ENCODE results near the gene NDUFB2. TPM values are rescaled to one million over a fixed set of nuclear protein-coding genes. Genes with fewer than 3 reads are reported as not detected.
"Not testable (repeated sequence)": the region's sequence is repeated elsewhere in the genome, so short reads cannot be mapped to it uniquely, and the experiment has no call there.

The NDUFB2 gene
- total RNA-seq: 808 TPM
- long read RNA-seq, transcript NDUFB2-201 (4 exons, 504 nt): major isoform, 391 of 409 reads
- long read RNA-seq, partial matches to known transcripts: 1 of 409 reads
- long read RNA-seq, other reads (novel, unspliced or antisense): 10 of 409 reads

DNA sequence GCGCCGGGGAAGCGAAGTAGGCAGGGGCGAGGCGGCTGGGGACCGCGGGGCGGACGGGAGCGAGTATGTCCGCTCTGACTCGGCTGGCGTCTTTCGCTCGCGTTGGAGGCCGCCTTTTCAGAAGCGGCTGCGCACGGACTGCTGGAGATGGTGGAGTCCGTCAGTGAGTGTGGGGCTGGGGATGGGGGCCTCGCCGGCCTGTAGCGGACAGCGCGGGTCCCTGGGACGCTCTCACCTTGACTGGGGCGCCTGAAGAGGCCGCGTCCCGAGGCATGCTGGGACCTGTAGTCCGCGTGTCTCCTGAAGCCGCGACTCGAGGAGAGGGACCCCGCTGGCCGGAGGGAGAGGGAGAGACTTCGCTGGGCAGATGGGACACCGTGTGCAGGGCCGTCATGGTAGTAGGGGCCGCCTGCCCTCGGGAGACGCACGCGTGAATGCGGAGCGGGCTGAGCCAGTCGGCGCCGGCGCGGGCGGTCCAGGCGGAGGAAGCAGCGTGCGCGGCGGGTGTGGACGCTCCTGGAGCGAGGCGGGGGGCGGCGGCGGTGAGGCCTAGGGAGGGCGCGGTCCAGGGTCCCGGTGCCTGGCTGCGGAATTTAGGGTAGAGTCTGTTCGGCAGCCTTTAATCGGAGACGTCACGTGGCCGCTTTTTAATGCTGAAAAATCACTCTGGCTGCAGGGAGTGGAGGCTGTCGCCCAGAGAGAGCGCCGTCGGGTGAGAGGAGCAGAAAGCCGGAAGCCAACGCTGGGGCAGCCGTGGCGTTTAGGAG, at the start of gene NDUFB2:
NDUFB2 (plus strand) TSS at position 29 of the 767 bp plus-strand sequence; CDS start at position 66, 37 bp downstream.
- DNase-seq (peak; percentile 86), ATAC-seq (ENCODE audit: poor library complexity) (peak; percentile 95)
- intact Hi-C loops (cut with DNase I): no loop called here

DNA sequence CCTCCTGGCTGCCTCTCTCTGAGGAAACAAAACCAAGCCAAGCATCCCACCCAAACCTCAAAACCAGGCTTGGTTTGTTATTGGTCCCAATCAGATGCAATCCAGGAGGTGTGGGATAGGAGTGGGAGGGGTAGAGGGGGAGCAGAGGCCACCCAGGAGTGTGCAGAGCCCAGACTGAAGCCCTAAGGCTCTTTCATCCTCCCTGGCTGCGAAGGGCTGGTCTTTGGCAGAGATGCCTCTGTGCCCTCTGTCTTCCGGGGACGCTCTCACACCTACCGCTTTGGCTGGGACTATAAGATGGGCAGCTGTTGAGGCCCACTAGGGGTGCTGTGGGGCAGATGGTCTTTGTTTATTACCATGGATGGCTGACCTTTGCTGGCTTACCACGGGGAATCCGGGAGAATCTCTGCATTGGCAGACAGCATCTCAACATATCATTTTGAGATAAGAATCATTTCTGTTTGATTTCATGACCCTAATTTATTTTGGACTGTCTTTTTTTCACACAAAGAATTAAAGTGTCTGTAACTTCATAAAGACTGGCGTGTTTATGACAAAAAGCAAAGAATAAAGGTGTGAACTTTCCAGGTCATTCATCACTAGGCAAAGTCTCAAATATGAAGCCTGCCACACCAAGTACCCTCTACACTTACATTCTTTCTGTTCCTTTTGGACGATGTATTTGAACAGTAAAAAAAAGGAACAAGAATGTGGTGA, 49.4 kb upstream of the NDUFB2 start:
- intact Hi-C loops (cut with DNase I): loop anchor here (10.0 kb wide), 1 partner anchor 52 kb away; no protein-coding TSS in a partner anchor
- ATAC-seq (ENCODE audit: poor library complexity) (peak; percentile 42), DNase-seq (no peak)

DNA sequence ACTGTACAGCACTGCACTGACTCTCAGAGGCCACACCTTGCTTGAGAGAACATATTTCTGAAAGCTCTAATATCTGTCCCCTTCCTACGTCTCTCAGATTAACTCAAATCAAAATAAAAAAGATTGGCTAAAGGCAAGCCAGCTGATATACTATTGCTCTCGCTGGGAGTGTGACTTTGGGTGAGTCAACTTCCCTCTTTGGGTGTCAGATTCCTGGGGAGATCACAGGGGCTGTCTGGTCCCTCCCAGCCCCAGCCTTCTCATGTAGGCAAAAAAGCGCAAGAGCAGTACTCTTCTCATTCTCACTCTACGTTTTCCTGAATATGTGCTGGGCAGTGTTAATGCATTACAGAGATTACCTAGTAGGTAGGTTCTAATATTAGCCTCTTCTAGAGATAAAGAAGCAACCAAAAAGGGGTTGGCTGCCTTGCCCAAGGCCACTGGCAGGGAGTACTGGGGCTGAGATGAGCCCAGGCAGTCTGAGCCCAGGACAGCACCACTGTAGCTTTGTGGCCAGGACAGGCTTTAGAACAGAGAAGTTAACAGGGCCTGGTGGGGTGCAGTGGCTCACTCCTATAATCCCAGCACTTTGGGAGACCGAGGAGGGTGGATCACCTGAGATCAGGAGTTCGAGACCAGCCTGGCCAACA, 46.8 kb upstream of the NDUFB2 start:
- no peak for DNase-seq
- intact Hi-C loops (cut with DNase I): loop anchor here (5.0 to 10.0 kb wide), 2 partner anchors 55 to 172 kb away; partner anchors contain the start of gene MKRN1
- ATAC-seq (ENCODE audit: poor library complexity): peak; percentile 53

DNA sequence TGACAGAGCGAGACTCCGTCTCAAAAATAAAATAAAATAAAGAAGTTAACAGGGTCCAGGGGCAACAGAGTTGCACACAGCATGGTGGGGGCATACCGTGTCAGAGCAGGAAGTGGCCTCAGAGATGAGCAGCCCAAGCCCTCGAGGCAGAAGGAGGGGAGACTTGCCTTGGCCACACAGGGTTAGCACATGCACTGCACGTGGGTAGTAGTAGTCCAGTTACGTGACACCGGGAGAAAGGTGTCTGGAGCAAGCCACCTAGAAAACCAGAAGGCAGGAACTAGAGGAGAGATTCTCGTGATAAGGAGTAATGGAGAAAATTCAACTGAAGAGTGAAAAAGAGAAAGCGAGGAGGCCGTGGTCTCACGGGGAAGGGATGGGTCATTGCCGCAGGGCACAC, 46.1 kb upstream of the NDUFB2 start:
- ATAC-seq (ENCODE audit: poor library complexity) (no peak), DNase-seq (no peak)
- intact Hi-C loops (cut with DNase I): loop anchor here (5.0 kb wide), 1 partner anchor 173 kb away; the partner anchor contains the start of gene MKRN1

DNA sequence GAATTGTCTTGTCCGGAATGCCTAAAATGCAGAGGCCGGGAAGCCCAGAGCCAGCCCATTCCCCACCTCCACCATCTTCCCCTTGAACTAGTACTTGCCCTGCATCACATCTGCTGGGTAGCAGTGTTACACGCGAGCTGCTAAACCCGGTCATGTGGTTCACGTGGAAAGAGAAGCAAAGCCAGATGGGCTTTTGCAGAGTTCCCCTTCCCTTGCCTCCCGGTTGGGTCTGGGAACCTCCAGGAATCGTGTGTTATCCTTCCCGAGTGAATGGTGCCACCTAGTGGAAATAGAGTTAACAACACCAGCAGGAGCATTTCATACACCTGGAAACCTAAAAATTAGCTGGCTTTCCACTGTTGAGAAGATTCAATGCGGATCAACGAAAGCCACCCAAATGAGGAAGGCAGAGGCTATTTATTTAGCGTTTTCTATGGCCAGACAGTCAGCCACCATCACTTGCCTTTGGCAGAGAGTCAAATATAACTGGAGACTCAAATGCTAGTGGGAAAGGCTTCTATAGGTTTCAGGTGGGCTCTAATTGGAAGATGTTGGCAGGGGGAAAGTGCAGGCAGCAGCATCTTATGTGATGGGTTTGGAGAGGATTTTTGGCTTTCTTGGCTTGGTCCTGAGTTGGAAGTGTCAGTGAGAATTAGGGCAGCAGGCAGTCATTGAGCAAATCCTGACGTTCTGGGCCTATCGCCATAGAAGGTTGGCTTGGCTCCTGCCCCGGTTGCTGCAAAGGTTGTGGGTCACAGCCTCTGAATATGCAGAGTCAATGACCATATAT, 43.0 kb upstream of the NDUFB2 start:
- intact Hi-C loops (cut with DNase I): loop anchor here (2.0 to 5.0 kb wide), 2 partner anchors 135 to 176 kb away; partner anchors contain the start of gene MKRN1
- no peak for DNase-seq
- ATAC-seq (ENCODE audit: poor library complexity): peak; percentile 82

DNA sequence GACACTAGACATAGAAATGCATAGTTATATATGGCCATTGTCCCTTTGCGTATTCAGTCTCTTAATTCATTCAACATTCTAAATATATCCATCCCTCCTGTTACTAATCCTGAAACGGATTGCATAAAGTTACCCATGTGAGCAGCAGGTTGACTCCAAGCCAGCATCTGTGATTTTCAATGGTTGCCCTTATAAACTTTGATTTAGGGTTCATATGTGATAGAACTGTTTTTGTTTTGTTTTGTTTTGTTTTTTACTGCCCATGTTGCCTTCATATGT, 42.5 kb upstream of the NDUFB2 start:
- intact Hi-C loops (cut with DNase I): loop anchor here (5.0 kb wide), 1 partner anchor 177 kb away; the partner anchor contains the start of gene MKRN1
- no peak for DNase-seq
- ATAC-seq (ENCODE audit: poor library complexity): peak; percentile 3

DNA sequence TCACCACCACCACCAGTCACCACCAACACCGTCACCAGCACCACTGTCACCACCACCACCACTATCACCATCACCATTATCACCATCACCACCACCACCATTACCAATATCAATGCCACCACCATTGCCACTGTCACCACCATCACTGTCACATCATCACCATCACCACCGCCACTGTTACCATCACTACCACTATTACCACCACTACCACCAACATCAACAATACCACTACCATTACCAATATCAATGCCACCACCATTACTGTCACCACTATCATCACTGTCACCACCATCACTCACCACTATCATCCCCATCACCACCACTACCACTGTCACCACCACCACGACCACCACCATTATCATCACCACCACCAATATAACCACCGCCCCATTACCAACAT, 41.8 kb upstream of the NDUFB2 start:
- no peak for ATAC-seq (ENCODE audit: poor library complexity)
- intact Hi-C loops (cut with DNase I): loop anchor here (5.0 kb wide), 1 partner anchor 177 kb away; the partner anchor contains the start of gene MKRN1

DNA sequence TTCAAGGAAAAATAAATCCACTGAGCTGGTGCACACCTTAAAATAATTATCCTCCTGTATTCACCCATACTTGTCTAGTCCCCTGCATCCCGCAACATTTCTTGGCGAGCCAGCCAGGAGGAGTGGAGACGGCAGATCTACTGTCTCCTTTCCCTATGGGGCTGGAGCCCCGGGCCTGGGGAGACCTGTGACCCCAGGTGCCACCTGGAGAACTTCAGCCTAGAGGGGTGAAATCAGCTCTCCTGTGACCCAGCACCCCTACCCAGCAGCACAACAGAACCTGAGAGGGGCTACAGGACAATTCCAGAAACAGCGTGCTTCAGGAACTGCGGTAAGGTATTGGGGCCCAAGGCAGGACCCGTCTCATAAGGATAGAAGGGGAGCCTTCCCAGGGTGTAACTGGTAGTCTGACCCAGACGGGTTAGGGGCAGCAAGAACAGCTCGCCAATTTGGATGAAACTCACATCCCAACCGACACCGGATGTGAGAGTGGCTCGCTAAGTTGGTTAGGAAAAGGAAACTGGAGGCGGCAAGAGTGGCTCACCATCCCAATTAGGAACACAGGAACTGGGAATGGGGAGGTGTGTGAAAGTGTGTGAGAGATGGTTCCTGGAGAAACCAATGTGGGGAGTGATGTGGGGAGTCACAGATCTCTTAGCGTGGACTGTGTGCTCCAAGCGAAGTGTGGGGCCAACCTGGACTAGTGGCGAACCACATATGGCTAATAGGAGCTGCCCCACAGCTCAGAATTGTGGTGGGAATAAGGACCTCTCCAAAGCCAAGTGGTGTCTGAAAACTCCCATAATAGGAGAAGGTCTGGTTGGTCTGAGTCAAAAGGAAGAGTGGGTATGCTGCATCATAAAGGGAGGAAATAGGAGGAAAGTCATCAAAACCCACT, 40.7 kb upstream of the NDUFB2 start:
- intact Hi-C loops (cut with DNase I): no loop called here
- no peak for ATAC-seq (ENCODE audit: poor library complexity)
- DNase-seq: no peak

More for the DNA sequence above, 41.8 kb upstream of the NDUFB2 start:
- DNase-seq: no peak

DNA sequence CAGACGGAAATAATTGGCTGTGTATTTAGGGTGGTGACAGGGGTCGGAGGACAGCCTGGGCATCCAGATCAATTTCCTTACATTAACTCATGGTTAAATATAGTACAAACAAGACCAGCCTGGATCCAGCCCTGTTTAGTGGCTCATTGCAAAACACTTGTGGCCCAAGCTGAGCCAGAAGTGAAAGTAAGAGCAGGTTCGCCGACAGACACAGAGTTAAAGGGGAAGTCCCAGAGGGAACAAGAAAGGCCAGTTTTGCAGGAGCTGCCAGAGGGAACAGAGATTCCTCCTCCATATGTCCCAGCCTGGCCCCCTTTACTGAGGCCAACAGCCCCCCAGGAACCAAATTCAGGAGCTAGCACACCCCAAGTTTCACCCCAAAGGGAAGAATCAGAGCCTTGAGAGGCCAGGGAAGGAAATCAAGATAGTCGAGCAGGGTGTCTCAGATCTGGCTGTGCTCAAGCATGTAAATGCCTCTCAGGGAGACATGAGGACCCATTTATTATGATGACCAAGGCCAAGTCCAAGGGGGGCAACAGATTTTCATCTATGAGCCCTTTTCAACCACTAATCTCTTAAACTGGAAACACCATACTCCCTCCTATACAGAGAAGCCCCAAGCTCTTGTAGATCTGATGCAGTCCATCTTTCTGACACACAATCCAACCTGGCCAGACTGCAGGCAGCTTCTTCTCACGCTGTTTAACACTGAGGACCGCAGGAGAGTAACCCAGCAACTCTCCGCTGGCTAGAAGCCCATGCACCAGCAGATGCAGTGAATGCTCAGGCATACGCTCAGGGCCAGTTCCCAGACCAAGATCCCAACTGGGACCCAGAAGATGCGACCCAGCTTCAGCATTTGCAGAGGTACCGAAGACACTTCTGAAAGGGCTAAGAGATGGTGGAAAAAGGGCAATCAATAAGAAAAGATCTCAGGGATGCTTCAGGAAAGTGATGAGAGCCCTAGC, 39.7 kb upstream of the NDUFB2 start:
- ATAC-seq (ENCODE audit: poor library complexity) (peak; percentile 69), DNase-seq (no peak)
- intact Hi-C loops (cut with DNase I): no loop called here

DNA sequence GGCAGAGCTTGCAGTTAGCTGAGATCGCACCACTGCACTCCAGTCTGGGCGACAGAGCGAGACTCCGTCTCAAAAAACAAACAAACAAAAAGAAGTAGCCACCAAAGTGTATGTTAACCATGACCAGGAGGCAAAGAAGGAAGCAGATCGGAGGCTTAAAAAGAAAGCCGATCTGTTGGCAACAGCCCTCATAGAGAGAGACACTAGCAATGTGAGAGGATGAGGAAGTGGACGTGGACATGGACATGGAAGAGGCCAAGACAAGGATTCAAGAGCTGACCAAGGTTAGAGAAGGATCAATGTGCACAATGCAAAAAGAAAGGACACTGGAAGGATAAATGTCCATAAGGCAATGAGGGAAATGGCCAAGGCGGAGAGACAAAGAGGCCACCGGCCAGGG, 38.6 kb upstream of the NDUFB2 start:
- ATAC-seq (ENCODE audit: poor library complexity): no peak
- no peak for DNase-seq
- intact Hi-C loops (cut with DNase I): no loop called here

DNA sequence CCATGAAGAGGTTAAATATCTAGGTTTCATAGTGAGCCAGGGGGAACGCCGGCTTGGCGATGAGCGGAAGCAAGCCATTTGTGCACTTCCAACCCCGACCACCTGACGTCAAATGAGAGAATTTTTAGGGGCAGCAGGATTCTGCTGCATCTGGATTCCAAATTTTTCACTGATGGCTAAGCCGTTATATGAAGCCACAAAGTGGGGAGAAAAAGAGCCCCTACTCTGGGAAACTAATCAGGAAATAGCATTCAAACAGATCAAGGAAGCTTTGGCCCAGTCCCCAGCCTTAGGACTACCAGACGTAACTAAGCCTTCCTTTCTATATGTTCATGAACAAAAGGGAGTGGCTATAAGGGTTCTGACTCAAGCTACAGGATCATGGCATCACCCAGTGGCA, 36.7 kb upstream of the NDUFB2 start:
- no peak for ATAC-seq (ENCODE audit: poor library complexity)
- intact Hi-C loops (cut with DNase I): no loop called here
- no peak for DNase-seq

DNA sequence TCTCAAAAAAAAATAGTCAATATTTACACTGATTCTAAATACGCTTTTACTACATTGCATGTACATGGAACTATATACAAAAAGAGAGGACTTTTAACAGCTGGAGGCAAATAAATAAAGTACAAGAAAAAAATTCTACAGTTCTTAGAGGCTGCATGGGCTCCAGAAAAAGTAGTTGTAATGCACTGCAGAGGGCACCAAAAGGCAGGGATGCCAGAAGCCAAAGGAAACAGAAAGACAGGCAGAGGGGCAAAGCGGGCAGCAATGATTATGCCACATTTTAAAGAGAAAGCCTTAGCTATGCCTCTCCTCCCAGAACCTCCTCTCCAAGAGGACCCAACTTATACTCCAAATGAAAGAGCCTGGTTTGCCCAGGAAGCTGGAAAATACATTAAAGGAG, 35.4 kb upstream of the NDUFB2 start:
- intact Hi-C loops (cut with DNase I): no loop called here
- ATAC-seq (ENCODE audit: poor library complexity) (no peak), DNase-seq (no peak)

DNA sequence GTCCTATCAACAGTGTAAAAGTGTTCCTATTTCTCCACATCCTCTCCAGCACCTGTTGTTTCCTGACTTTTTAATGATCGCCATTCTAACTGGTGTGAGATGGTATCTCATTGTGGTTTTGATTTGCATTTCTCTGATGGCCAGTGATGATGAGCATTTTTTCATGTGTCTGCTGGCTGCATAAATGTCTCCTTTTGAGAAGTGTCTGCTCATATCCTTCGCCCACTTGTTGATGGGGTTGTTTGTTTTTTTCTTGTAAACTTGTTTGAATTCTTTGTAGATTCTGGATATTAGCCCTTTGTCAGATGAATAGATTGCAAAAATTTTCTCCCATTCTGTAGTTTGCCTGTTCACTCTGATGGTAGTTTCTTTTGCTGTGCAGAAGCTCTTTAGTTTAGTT, 33.6 kb upstream of the NDUFB2 start:
- intact Hi-C loops (cut with DNase I); DNase-seq; ATAC-seq (ENCODE audit: poor library complexity): not testable (repeated sequence)

DNA sequence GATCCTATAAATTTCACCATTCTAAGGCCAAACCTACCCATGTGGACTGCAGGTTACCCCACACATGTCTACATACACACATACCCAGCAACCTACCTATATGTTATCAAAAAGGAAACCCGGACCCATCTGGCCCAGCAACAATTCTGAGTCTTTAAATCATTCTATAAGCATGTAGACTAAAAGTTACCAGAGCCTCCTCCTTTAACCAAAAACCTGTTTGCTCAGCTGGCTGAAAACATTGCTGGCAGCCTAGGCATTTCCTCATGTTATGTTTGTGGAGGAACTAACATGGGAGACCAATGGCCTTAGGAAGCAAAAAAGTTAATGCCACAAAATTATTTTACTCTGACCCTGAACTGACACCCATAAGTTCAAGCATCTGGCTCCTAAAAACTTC, 29.0 kb upstream of the NDUFB2 start:
- DNase-seq: no peak
- intact Hi-C loops (cut with DNase I): no loop called here
- ATAC-seq (ENCODE audit: poor library complexity): no peak

DNA sequence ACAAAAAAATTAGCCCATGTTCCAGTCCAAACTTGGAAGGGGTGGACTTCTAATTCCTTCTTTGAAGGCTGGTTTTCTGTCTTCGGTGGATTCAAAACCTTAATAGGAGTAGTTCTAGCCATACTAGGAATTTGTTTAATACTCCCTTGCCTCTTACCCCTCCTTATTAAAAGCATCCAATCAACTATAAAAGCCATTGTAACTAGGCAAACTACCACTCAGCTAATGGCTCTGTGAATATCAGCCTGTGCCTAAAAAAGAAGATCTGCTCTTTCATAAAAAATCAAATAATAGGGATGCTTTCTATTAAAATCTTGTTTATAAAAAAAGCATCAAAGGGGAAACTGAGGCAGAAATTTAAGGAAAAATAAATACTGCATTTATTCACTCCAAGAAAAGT, 27.9 kb upstream of the NDUFB2 start:
- intact Hi-C loops (cut with DNase I): no loop called here
- DNase-seq (no peak), ATAC-seq (ENCODE audit: poor library complexity) (no peak)

DNA sequence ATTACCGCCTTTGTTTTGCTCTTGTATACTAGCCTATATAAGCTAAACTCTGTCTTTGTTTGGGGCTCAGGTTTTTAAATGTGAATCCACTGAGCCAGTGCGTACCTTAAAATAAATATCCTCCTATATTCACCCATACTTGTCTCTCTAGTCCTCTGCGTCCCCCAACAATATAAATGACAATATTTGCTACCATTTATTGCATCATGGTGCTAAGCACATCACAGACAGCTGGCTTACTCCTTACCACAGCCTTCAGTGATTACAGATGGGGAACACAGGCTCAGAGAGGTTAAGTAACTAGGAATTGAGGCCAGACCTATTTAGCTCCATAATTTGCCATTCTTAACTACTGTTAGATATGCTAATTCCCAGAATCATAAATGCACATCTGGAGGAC, 27.2 kb upstream of the NDUFB2 start:
- ATAC-seq (ENCODE audit: poor library complexity) (no peak), DNase-seq (no peak)
- intact Hi-C loops (cut with DNase I): no loop called here
